T-helper 1 cell treated with Interleukin-12 subunit alpha and Interleukin-12 subunit beta and Interleukin-4 antibody, amounts not matched to agents 30 μg/mL and 1 μg/mL, for 36 hours (primary cell): ENCODE measurements around the gene CTU1.
A peak's percentile ranks its signal among the peaks of the same experiment; 100 is the strongest.

Experiments
- H3K27ac Mint-ChIP-seq: one replicate; pipeline ENCODE4 v1.8.0; 2021; ENCODE audit warnings: mild to moderate bottlenecking, mixed read lengths
- H3K27me3 Mint-ChIP-seq: one replicate; pipeline ENCODE4 v1.8.0; 2021; ENCODE audit warnings: low read depth, mixed read lengths
- H3K36me3 Mint-ChIP-seq: one replicate; pipeline ENCODE4 v1.8.0; 2021; ENCODE audit warnings: low read depth, mixed read lengths
- H3K4me1 Mint-ChIP-seq: one replicate; pipeline ENCODE4 v1.8.0; 2021; ENCODE audit warnings: low read depth, mixed read lengths
- H3K4me3 Mint-ChIP-seq: one replicate; pipeline ENCODE4 v1.8.0; 2021; ENCODE audit warnings: mild to moderate bottlenecking, moderate library complexity, mixed read lengths
- H3K9me3 Mint-ChIP-seq: one replicate; pipeline ENCODE4 v1.8.0; 2021; ENCODE audit warnings: mixed read lengths

Gene CTU1

DNA sequence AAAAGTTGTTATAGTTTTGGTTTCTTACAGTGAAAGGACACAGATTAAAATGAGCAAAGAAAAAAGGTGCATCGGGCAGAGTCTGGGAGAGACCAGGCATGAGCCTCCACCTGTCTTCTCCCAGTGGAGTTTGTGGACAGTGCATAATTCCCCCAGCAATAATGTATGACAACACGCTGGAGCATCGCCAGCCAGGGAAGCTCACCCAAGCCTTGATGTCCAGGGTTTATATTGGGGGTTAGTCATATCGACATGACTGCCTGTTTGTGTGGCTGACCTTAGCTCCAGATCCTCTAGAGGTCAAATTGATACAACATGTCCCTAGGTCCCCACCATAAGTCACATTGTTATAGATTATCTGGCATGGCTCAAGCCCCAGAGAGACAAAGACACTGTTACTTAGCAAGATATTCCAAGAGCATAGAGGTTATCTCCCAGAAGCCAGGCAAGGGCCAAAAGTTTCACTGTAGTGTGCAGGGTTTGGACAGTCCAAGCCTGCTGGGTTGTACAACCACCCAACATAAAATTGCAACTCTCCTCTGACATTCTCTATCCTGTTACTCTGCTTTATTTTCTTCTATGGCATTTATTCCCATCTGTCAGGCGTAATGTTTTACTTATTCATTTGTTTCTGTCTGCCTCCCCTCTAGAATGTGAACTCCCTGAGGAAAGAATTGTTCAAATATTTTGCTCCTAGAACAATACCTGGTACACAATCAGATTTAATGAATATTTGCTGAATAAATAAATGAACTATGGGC lies 37.7 kb downstream of the CTU1 start:
- Mint-ChIP-seq H3K9me3 (no peaks in the 10 kb centered on the region), H3K27ac (no peak overlapping the region), H3K4me1 (no peaks in the 10 kb centered on the region), H3K36me3 (no peaks in the 10 kb centered on the region), H3K27me3 (peaks cover 33% of the 10 kb centered on the region), H3K4me3 (no peak overlapping the region)

- Mint-ChIP-seq H3K27ac (no peak overlapping the region), H3K4me1 (no peaks in the 10 kb centered on the region), H3K9me3 (no peaks in the 10 kb centered on the region), H3K36me3 (no peaks in the 10 kb centered on the region), H3K4me3 (no peak overlapping the region), H3K27me3 (peaks cover 24% of the 10 kb centered on the region)
Observed at GRCh38 chr19:51066393-51067186, 41.6 kb downstream of the CTU1 start.

DNA sequence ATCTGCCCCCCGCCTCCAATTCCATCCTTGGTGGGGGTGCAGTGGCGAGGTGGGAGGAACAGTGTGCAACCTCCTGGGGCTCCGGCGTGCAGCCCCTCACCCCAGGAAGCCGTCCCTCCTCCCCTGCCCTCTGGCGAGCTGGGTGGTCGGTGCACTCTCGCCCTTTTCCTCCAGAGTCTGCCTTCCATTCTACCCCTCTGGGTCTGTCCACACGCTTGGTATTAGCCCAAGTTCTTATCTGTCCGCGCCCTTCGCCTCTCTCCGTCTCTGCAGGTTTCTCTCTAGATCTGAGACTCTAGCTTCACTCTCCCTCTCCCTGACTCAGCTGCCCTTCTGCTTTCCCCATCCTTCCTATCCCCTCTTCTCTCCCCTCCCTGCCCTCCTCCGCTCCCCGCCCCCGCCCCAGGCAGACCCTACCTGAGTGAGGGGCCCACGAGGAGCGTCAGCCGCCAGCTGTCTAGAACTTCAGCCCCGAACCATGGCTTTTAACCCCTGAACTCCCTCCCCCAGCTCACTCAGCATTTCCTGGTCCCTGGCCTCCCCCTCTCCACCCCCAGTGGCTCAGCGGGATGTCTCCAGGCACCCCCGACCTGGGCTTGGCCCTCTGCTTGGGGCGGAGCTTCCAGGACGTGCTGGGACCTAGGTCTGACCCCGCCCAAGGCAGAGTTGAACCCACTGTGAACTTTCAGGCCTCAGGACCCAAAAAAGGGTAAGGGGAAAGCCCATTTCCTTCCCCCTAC lies 42.8 kb downstream of the CTU1 start:
- Mint-ChIP-seq H3K4me1 (no peaks in the 10 kb centered on the region), H3K4me3 (peak overlapping the region; percentile 27), H3K9me3 (no peaks in the 10 kb centered on the region), H3K36me3 (no peaks in the 10 kb centered on the region), H3K27me3 (peaks cover 33% of the 10 kb centered on the region), H3K27ac (no peak overlapping the region)

DNA sequence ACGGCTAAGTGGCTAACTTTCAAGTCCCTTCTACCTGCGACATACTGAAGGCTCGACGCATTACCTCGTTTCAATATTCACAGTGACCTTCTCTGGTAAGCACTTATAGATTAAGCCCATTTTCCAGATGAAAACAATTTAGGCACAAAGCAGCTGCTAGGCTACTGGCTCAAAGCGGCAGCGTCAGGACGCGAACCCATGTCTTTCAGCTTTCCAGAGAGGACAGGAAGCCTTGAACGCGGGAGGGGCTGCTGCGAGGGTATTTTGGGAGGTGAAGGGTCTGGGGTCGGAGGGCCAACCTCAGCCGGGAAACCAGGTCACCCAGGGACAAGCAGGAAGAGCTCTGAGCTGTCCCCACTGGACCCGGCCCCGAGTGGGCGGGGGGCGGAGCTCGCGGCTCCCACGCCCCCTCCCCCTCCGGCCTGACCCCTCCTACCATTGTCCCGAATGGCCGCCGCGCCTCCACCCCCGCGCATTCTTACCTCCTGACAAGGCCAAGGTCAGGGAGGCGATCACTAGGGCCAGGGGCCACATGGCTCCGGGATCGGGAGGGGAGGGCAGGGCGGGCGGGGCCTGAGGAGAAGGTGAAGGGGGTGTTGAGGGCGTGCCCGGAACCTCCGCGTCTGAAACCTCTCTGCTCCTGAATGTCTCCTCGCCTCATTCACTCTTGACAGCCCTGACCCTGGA lies 43.5 kb downstream of the CTU1 start, which contains the start of gene KLK13:
TSS of gene KLK13 (minus strand) at position 559 of the 687 bp plus-strand sequence. CDS start at position 534, 25 bp downstream.
- H3K4me3 Mint-ChIP-seq = peak within 1 kb of the TSS; percentile 27
- no peak within 1 kb of the TSS for H3K27ac Mint-ChIP-seq
- no peaks in the 10 kb centered on the region for H3K36me3 Mint-ChIP-seq
- H3K4me1 Mint-ChIP-seq = no peaks in the 10 kb centered on the region
- H3K9me3 Mint-ChIP-seq = no peaks in the 10 kb centered on the region
- H3K27me3 Mint-ChIP-seq = peaks cover 33% of the 10 kb centered on the region

GRCh38 chr19:51063664-51064063 lies 44.5 kb downstream of the CTU1 start:
- Mint-ChIP-seq H3K4me1 (no peaks in the 10 kb centered on the region), H3K4me3 (no peak overlapping the region), H3K27ac (no peak overlapping the region), H3K36me3 (no peaks in the 10 kb centered on the region), H3K9me3 (no peaks in the 10 kb centered on the region), H3K27me3 (peaks cover 33% of the 10 kb centered on the region)

GRCh38 chr19:51060973-51061372 lies 47.2 kb downstream of the CTU1 start:
- Mint-ChIP-seq H3K36me3 (no peaks in the 10 kb centered on the region), H3K4me1 (no peaks in the 10 kb centered on the region), H3K9me3 (no peaks in the 10 kb centered on the region), H3K4me3 (no peak overlapping the region), H3K27ac (no peak overlapping the region), H3K27me3 (peaks cover 23% of the 10 kb centered on the region)

DNA sequence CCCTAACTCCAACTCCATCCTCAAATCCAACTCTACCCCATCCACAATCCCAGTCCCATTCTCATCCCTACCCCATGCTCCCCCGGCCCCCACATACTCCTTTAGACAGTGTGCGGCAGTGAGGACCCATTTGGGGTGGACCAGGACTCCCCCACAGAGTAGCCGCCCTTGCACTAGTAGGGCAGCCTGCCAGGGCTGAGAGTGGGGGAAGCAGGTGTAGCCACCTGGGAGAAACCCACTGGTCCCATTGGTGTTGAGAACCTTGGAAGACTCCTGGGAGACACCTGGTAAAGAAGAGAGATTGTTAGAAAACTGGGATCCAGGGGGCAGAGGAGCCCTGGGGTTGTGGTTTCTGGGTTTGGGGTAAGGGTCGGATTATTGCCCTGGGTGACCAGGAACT lies 47.9 kb downstream of the CTU1 start:
- peaks cover 23% of the 10 kb centered on the region for H3K27me3 Mint-ChIP-seq
- no peak overlapping the region for H3K27ac Mint-ChIP-seq
- no peak overlapping the region for H3K4me3 Mint-ChIP-seq
- H3K9me3 Mint-ChIP-seq = no peaks in the 10 kb centered on the region
- no peaks in the 10 kb centered on the region for H3K36me3 Mint-ChIP-seq
- no peaks in the 10 kb centered on the region for H3K4me1 Mint-ChIP-seq

DNA sequence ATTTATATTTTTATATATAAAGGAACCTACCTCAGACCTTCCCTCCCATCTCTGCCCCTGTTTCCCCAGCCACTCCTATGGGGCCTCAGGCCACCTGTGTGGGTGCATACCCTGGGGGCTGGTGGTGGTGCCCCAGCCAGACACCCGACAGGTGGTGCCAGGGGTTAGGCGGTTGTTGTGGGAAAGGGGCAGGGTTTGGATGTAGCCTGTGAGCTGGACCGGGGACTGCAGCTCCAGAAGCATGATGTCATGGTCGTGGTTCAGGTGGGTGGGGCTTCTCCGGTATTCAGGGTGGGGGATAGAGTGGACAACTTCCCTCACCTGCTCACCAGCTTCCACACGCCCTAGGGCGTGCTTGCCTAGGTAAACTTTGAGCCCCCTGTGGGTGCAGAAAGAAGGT lies 48.5 kb downstream of the CTU1 start:
- no peaks in the 10 kb centered on the region for H3K4me1 Mint-ChIP-seq
- H3K4me3 Mint-ChIP-seq = no peak overlapping the region
- H3K9me3 Mint-ChIP-seq = no peaks in the 10 kb centered on the region
- H3K27me3 Mint-ChIP-seq = peaks cover 26% of the 10 kb centered on the region
- no peak overlapping the region for H3K27ac Mint-ChIP-seq
- no peaks in the 10 kb centered on the region for H3K36me3 Mint-ChIP-seq

DNA sequence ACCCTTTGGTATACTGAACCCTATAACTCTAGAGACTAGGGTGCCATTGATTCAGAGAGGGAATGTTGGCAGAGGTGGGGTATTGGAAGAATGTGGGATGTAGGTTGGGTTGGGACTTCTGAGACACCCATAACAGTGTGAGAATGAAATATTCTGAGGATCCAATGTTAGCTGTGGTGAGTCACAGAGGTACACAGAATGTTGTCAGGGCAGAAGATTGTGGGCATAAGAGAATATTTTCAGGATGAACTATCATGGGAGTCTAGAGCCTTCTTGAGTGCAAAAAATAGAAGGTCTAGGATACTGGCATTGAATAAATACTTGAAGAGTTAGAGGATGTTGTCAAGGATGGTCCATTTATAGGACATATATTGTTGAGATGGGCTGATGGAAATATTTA lies 52.3 kb downstream of the CTU1 start:
- Mint-ChIP-seq H3K4me3 (no peak overlapping the region), H3K4me1 (no peaks in the 10 kb centered on the region), H3K27ac (no peak overlapping the region), H3K27me3 (peaks cover 28% of the 10 kb centered on the region), H3K9me3 (no peaks in the 10 kb centered on the region), H3K36me3 (no peaks in the 10 kb centered on the region)
